HepG2 (cell line): ENCODE results near the gene F12. TPM values are rescaled to one million over a fixed set of nuclear protein-coding genes. Genes with fewer than 3 reads are reported as not detected.

Source experiments
- BORCS8-MEF2B ChIP-seq: sonication (generic); formaldehyde crosslinking; IDR thresholded peaks from 2 replicates; pipeline ENCODE4 v1.8.0; 2022; ENCODE audit warnings: mild to moderate bottlenecking, missing genetic modification reagents
- CHCHD3 ChIP-seq: sonication (generic); formaldehyde crosslinking; IDR thresholded peaks from 2 replicates; pipeline ENCODE4 v1.8.0; 2022; ENCODE audit warnings: mild to moderate bottlenecking, missing genetic modification reagents, moderate library complexity
- DR1 ChIP-seq: sonication (generic); formaldehyde crosslinking; IDR thresholded peaks from 2 replicates; pipeline ENCODE4 v1.8.0; 2021; ENCODE audit warnings: mild to moderate bottlenecking, missing genetic modification reagents, inconsistent platforms
- ESRRA ChIP-seq: sonication (generic); formaldehyde crosslinking; IDR thresholded peaks from 2 replicates; pipeline ENCODE4 v1.5.1; 2020; ENCODE audit warnings: mild to moderate bottlenecking, low read depth, missing genetic modification reagents
- ETS1 ChIP-seq: sonication (generic); formaldehyde crosslinking; IDR thresholded peaks from 2 replicates; pipeline ENCODE4 v1.4.0; 2020; ENCODE audit warnings: missing genetic modification reagents
- GABPA ChIP-seq, 2 experiments: IDR thresholded peaks; 2 replicates each; pipeline ENCODE4 v1.6.1; 2011 to 2016; ENCODE audit warnings: low read depth in 2 of 2, low read length in 1 of 2, missing biosample characterization in 1 of 2, missing genetic modification characterization in 1 of 2
- KAT8 ChIP-seq: IDR thresholded peaks from 2 replicates; pipeline ENCODE4 v1.6.1; 2016; ENCODE audit warnings: missing genetic modification reagents, missing compliant biosample characterization
- KLF16 ChIP-seq, 2 experiments: sonication (generic) in 1 of 2; formaldehyde crosslinking in 1 of 2; IDR thresholded peaks; 2 replicates each; pipeline versions ENCODE4 v1.6.1 to v1.8.0; 2016 to 2023; ENCODE audit warnings: missing genetic modification reagents in 2 of 2, missing compliant biosample characterization in 1 of 2
- MIER3 ChIP-seq: IDR thresholded peaks from 2 replicates; pipeline ENCODE4 v1.6.1; 2016; ENCODE audit warnings: missing compliant biosample characterization, borderline replicate concordance
- MLLT10 ChIP-seq: sonication (generic); formaldehyde crosslinking; IDR thresholded peaks from 2 replicates; pipeline ENCODE4 v1.4.0; 2020; ENCODE audit warnings: missing genetic modification reagents
- MTA3 ChIP-seq: sonication (generic); formaldehyde crosslinking; IDR thresholded peaks from 2 replicates; pipeline ENCODE4 v1.4.0; 2020; ENCODE audit warnings: missing genetic modification reagents
- NCOR1 ChIP-seq: fragments of 200-600 bp; sonication (generic); IDR thresholded peaks from 2 replicates; pipeline ENCODE4 v1.7.0; 2017; ENCODE audit warnings: antibody characterized with exemption, low read length, borderline replicate concordance
- SMAD1 ChIP-seq: sonication (generic); formaldehyde crosslinking; IDR thresholded peaks from 2 replicates; pipeline ENCODE4 v1.4.0; 2020; ENCODE audit warnings: missing genetic modification reagents, low read depth, mild to moderate bottlenecking, borderline replicate concordance
- TBL1XR1 ChIP-seq: fragments of 150-350 bp; IDR thresholded peaks from 2 replicates; pipeline ENCODE4 v1.6.1; 2014; ENCODE audit warnings: borderline replicate concordance, low read length; ENCODE audit not compliant: partially characterized antibody
- TERF1 ChIP-seq: sonication (generic); formaldehyde crosslinking; IDR thresholded peaks from 2 replicates; pipeline ENCODE4 v1.8.0; 2022; ENCODE audit warnings: mild to moderate bottlenecking, missing genetic modification reagents, moderate library complexity
- TIGD3 ChIP-seq: sonication (generic); formaldehyde crosslinking; IDR thresholded peaks from 2 replicates; pipeline ENCODE4 v1.5.1; 2020; ENCODE audit warnings: mild to moderate bottlenecking, missing genetic modification reagents, borderline replicate concordance
- YY1 ChIP-seq: IDR thresholded peaks from 2 replicates; pipeline ENCODE4 v1.6.1; 2011; ENCODE audit warnings: low read length, low read depth, moderate library complexity, mild to moderate bottlenecking; ENCODE audit not compliant: insufficient read depth, insufficient replicate concordance
- ZBTB7B ChIP-seq: sonication (generic); formaldehyde crosslinking; IDR thresholded peaks from 2 replicates; pipeline ENCODE4 v1.4.0; 2020; ENCODE audit warnings: missing genetic modification reagents
- ZFP1 ChIP-seq: IDR thresholded peaks from 2 replicates; pipeline ENCODE4 v1.6.1; 2016
- ZFP36 ChIP-seq: fragments of 150-350 bp; IDR thresholded peaks from 2 replicates; pipeline ENCODE4 v1.6.1; 2018; ENCODE audit warnings: borderline replicate concordance, low read length, low read depth; ENCODE audit not compliant: partially characterized antibody
- ZNF143 ChIP-seq: sonication (generic); formaldehyde crosslinking; IDR thresholded peaks from 2 replicates; pipeline ENCODE4 v1.4.0; 2020; ENCODE audit warnings: missing genetic modification reagents
- ZNF225 ChIP-seq: sonication (generic); formaldehyde crosslinking; IDR thresholded peaks from 2 replicates; pipeline ENCODE4 v1.4.0; 2020; ENCODE audit warnings: mild to moderate bottlenecking, missing genetic modification reagents
- ZNF704 ChIP-seq: sonication (generic); formaldehyde crosslinking; IDR thresholded peaks from 2 replicates; pipeline ENCODE4 v1.8.1; 2023; ENCODE audit warnings: mild to moderate bottlenecking, inconsistent platforms, moderate library complexity, missing genetic modification reagents, borderline replicate concordance
- ZSCAN5A ChIP-seq: sonication (generic); formaldehyde crosslinking; IDR thresholded peaks from 2 replicates; pipeline ENCODE4 v1.8.0; 2022; ENCODE audit warnings: mild to moderate bottlenecking, missing genetic modification reagents, borderline replicate concordance
- polyA plus RNA-seq, 8 experiments: library from polyadenylated mRNA; depleted of rRNA in 3 of 8; stranded (reverse) in 7 of 8; unstranded in 1 of 8; fragments of >200 nt; fragmentation: Illumina TruSeq in 4 of 8; extraction: Trizol in 4 of 8; gene quantifications; 2 replicates each; pipeline versions ENCODE4 v1.2.1 to v1.2.3, GENCODE V29; 2011 to 2016; ENCODE audit warnings: low read depth in 4 of 8, missing spikeins in 1 of 8, mixed read lengths in 1 of 8; ENCODE audit not compliant: insufficient read depth in 1 of 8
- total RNA-seq, 5 experiments: library from RNA; depleted of rRNA; stranded (reverse); fragments of >200 nt; fragmentation: Illumina TruSeq; extraction: Trizol; gene quantifications; 2 replicates each; pipeline ENCODE4 v1.2.3, GENCODE V29; 2016; ENCODE audit warnings: low read depth in 1 of 5

F12 gene
- total and polyA plus RNA-seq, 2 of the 13 experiments (the other 11 are each of a cell fraction or from before 2014, with no cell fraction given): 2.5 to 3.0 TPM

GRCh38 chr5:177447611-177448243 is 38.4 kb upstream of the F12 start (continued):
- TF ChIP-seq ZSCAN5A (CRISPR knock-in tag): no peak
- TF ChIP-seq KAT8 (CRISPR knock-in tag): peak; percentile 31; the same call in 1 of the 2 replicates
- no peak for TF ChIP-seq TIGD3 (CRISPR knock-in tag)
- 0 out of 2 replicates have a peak, but pooled peaks have one; percentile 42 for TF ChIP-seq ZBTB7B (CRISPR knock-in tag)
- TF ChIP-seq BORCS8-MEF2B (CRISPR knock-in tag): no peak
- no peak for TF ChIP-seq MTA3
- TF ChIP-seq DR1 (CRISPR knock-in tag): no peak
- TF ChIP-seq CHCHD3 (CRISPR knock-in tag): no peak
- no peak for TF ChIP-seq ZNF143 (CRISPR knock-in tag)
- peak in 1 of 2 experiments; percentile 76; a peak in 2 of 4 replicates for TF ChIP-seq KLF16 (CRISPR knock-in tag; IDR thresholded peaks at IDR 0.05)
- TF ChIP-seq ESRRA (CRISPR knock-in tag): peak; percentile 74
- TF ChIP-seq MIER3 (CRISPR knock-in tag): peak; percentile 53; the same call in 1 of the 2 replicates
- no peak for TF ChIP-seq ZFP36
- no peak for TF ChIP-seq TERF1 (CRISPR knock-in tag)
- TF ChIP-seq ZNF704 (CRISPR knock-in tag): no peak
- no peak for TF ChIP-seq YY1
- TF ChIP-seq ZNF225 (CRISPR knock-in tag): no peak
- no peak for TF ChIP-seq GABPA (IDR thresholded peaks at IDR 0.05; ENCODE audit: low read depth, low read length)
- TF ChIP-seq GABPA (CRISPR knock-in tag; IDR thresholded peaks at IDR 0.05; ENCODE audit: low read depth): peak; percentile 29; the same call in 1 of the 2 replicates
- TF ChIP-seq ZFP1 (CRISPR knock-in tag): no peak
- 0 out of 2 replicates have a peak, but pooled peaks have one; percentile 29 for TF ChIP-seq SMAD1 (CRISPR knock-in tag)
- TF ChIP-seq TBL1XR1: no peak
- no peak for TF ChIP-seq NCOR1
- TF ChIP-seq ETS1 (CRISPR knock-in tag): no peak
- TF ChIP-seq MLLT10 (CRISPR knock-in tag): no peak
